ENCODE measurements around the gene MTIF2. TPM values are rescaled to one million over a fixed set of nuclear protein-coding genes. Genes with fewer than 3 reads are reported as not detected.
"Not testable (repeated sequence)": the region's sequence is repeated elsewhere in the genome, so short reads cannot be mapped to it uniquely, and the experiment has no call there.

The MTIF2 gene
- polyA plus RNA-seq, 1 donor: 35.3 TPM

GRCh38 chr2:55231546-55232083 is 37.4 kb downstream of the MTIF2 start:
- Histone ChIP-seq H3K9me3 (ENCODE audit: control insufficient read depth, low read depth, low read length) (no peaks in the 10 kb centered on the region), H3K36me3 (ENCODE audit: control insufficient read depth, insufficient read depth, low read length) (peaks cover 27% of the 10 kb centered on the region), H3K4me1 (ENCODE audit: control insufficient read depth, insufficient read depth, low read length) (peaks cover 3% of the 10 kb centered on the region), H3K27ac (ENCODE audit: low read length) (peak overlapping the region; percentile 85), H3K27me3 (ENCODE audit: control insufficient read depth, insufficient read depth, low read length) (no peaks in the 10 kb centered on the region), H3K4me3 (ENCODE audit: low read length) (peak overlapping the region; percentile 93)
- DNase-seq: no peak
- WGBS (ENCODE audit: insufficient coverage, low lambda C conversion rate): 57% methylated on average over 1 of the region's 13 CpGs

- no peaks in the 10 kb centered on the region for H3K27me3 ChIP-seq (ENCODE audit: control insufficient read depth, insufficient read depth, low read length)
- no peak overlapping the region for H3K27ac ChIP-seq (ENCODE audit: low read length)
- 100% methylated on average over 3 of the region's 3 CpGs for WGBS (ENCODE audit: insufficient coverage, low lambda C conversion rate)
- DNase-seq: no peak
- H3K4me1 ChIP-seq (ENCODE audit: control insufficient read depth, insufficient read depth, low read length): peaks cover 3% of the 10 kb centered on the region
- H3K9me3 ChIP-seq (ENCODE audit: control insufficient read depth, low read depth, low read length): no peaks in the 10 kb centered on the region
- peaks cover 18% of the 10 kb centered on the region for H3K36me3 ChIP-seq (ENCODE audit: control insufficient read depth, insufficient read depth, low read length)
- no peak overlapping the region for H3K4me3 ChIP-seq (ENCODE audit: low read length)
These were observed 38.5 kb downstream of the MTIF2 start for GRCh38 chr2:55230551-55230950.

- H3K36me3 ChIP-seq (ENCODE audit: control insufficient read depth, insufficient read depth, low read length): peaks cover 5% of the 10 kb centered on the region
- WGBS (ENCODE audit: insufficient coverage, low lambda C conversion rate): no CpG with 5 or more reads among the region's 2 CpGs
- H3K27ac ChIP-seq (ENCODE audit: low read length): no peak overlapping the region
- DNase-seq: peak in 1 of 2 donors; percentile 15
- no peaks in the 10 kb centered on the region for H3K9me3 ChIP-seq (ENCODE audit: control insufficient read depth, low read depth, low read length)
- H3K4me1 ChIP-seq (ENCODE audit: control insufficient read depth, insufficient read depth, low read length): peaks cover 3% of the 10 kb centered on the region
- no peaks in the 10 kb centered on the region for H3K27me3 ChIP-seq (ENCODE audit: control insufficient read depth, insufficient read depth, low read length)
- no peak overlapping the region for H3K4me3 ChIP-seq (ENCODE audit: low read length)
These were observed 39.8 kb downstream of the MTIF2 start for GRCh38 chr2:55229221-55229620.

- no peaks in the 10 kb centered on the region for H3K36me3 ChIP-seq (ENCODE audit: control insufficient read depth, insufficient read depth, low read length)
- no peaks in the 10 kb centered on the region for H3K4me1 ChIP-seq (ENCODE audit: control insufficient read depth, insufficient read depth, low read length)
- no peaks in the 10 kb centered on the region for H3K9me3 ChIP-seq (ENCODE audit: control insufficient read depth, low read depth, low read length)
- H3K27me3 ChIP-seq (ENCODE audit: control insufficient read depth, insufficient read depth, low read length): no peaks in the 10 kb centered on the region
- no peak overlapping the region for H3K27ac ChIP-seq (ENCODE audit: low read length)
- H3K4me3 ChIP-seq (ENCODE audit: low read length): no peak overlapping the region
- DNase-seq: no peak
These were observed 40.8 kb downstream of the MTIF2 start for GRCh38 chr2:55228226-55228563.

GRCh38 chr2:55227437-55228225 is 41.4 kb downstream of the MTIF2 start:
- H3K36me3 ChIP-seq (ENCODE audit: control insufficient read depth, insufficient read depth, low read length); DNase-seq; H3K27me3 ChIP-seq (ENCODE audit: control insufficient read depth, insufficient read depth, low read length); H3K4me1 ChIP-seq (ENCODE audit: control insufficient read depth, insufficient read depth, low read length); H3K27ac ChIP-seq (ENCODE audit: low read length); H3K4me3 ChIP-seq (ENCODE audit: low read length); H3K9me3 ChIP-seq (ENCODE audit: control insufficient read depth, low read depth, low read length): not testable (repeated sequence)
- WGBS (ENCODE audit: insufficient coverage, low lambda C conversion rate): 88% methylated on average over 1 of the region's 7 CpGs

GRCh38 chr2:55225481-55226020 is 43.5 kb downstream of the MTIF2 start:
- Histone ChIP-seq H3K27ac (ENCODE audit: low read length) (no peak overlapping the region), H3K9me3 (ENCODE audit: control insufficient read depth, low read depth, low read length) (no peaks in the 10 kb centered on the region), H3K36me3 (ENCODE audit: control insufficient read depth, insufficient read depth, low read length) (no peaks in the 10 kb centered on the region), H3K4me1 (ENCODE audit: control insufficient read depth, insufficient read depth, low read length) (no peaks in the 10 kb centered on the region), H3K27me3 (ENCODE audit: control insufficient read depth, insufficient read depth, low read length) (no peaks in the 10 kb centered on the region), H3K4me3 (ENCODE audit: low read length) (no peak overlapping the region)
- no peak for DNase-seq
- 40% methylated on average over 1 of the region's 19 CpGs for WGBS (ENCODE audit: insufficient coverage, low lambda C conversion rate)

- no CpG with 5 or more reads among the region's 19 CpGs for WGBS (ENCODE audit: insufficient coverage, low lambda C conversion rate)
- H3K4me1 ChIP-seq (ENCODE audit: control insufficient read depth, insufficient read depth, low read length): no peaks in the 10 kb centered on the region
These were observed 44.2 kb downstream of the MTIF2 start for GRCh38 chr2:55224761-55225261.

GRCh38 chr2:55223958-55224760 is 44.9 kb downstream of the MTIF2 start:
- H3K27me3 ChIP-seq (ENCODE audit: control insufficient read depth, insufficient read depth, low read length): no peaks in the 10 kb centered on the region
- WGBS (ENCODE audit: insufficient coverage, low lambda C conversion rate): 93% methylated on average over 3 of the region's 25 CpGs
- no peaks in the 10 kb centered on the region for H3K9me3 ChIP-seq (ENCODE audit: control insufficient read depth, low read depth, low read length)
- H3K4me1 ChIP-seq (ENCODE audit: control insufficient read depth, insufficient read depth, low read length): no peaks in the 10 kb centered on the region
- H3K4me3 ChIP-seq (ENCODE audit: low read length): no peak overlapping the region
- DNase-seq: peak in 1 of 2 donors; percentile 19
- no peaks in the 10 kb centered on the region for H3K36me3 ChIP-seq (ENCODE audit: control insufficient read depth, insufficient read depth, low read length)
- H3K27ac ChIP-seq (ENCODE audit: low read length): no peak overlapping the region

More at GRCh38 chr2:55224761-55225261, 44.2 kb downstream of the MTIF2 start:
- no peak overlapping the region for H3K27ac ChIP-seq (ENCODE audit: low read length)
- no peak overlapping the region for H3K4me3 ChIP-seq (ENCODE audit: low read length)
- no peak for DNase-seq
- H3K9me3 ChIP-seq (ENCODE audit: control insufficient read depth, low read depth, low read length): no peaks in the 10 kb centered on the region
- no peaks in the 10 kb centered on the region for H3K27me3 ChIP-seq (ENCODE audit: control insufficient read depth, insufficient read depth, low read length)
- no peaks in the 10 kb centered on the region for H3K36me3 ChIP-seq (ENCODE audit: control insufficient read depth, insufficient read depth, low read length)

GRCh38 chr2:55213822-55214221 is 55.2 kb downstream of the MTIF2 start:
- Histone ChIP-seq H3K9me3 (ENCODE audit: control insufficient read depth, low read depth, low read length) (no peaks in the 10 kb centered on the region), H3K4me1 (ENCODE audit: control insufficient read depth, insufficient read depth, low read length) (no peaks in the 10 kb centered on the region), H3K36me3 (ENCODE audit: control insufficient read depth, insufficient read depth, low read length) (no peaks in the 10 kb centered on the region), H3K27me3 (ENCODE audit: control insufficient read depth, insufficient read depth, low read length) (no peaks in the 10 kb centered on the region), H3K4me3 (ENCODE audit: low read length) (no peak overlapping the region), H3K27ac (ENCODE audit: low read length) (no peak overlapping the region)
- DNase-seq: no peak

GRCh38 chr2:55204950-55205349 is 64.1 kb downstream of the MTIF2 start:
- H3K4me1 ChIP-seq (ENCODE audit: control insufficient read depth, insufficient read depth, low read length): no peaks in the 10 kb centered on the region
- no peaks in the 10 kb centered on the region for H3K36me3 ChIP-seq (ENCODE audit: control insufficient read depth, insufficient read depth, low read length)
- no peaks in the 10 kb centered on the region for H3K27me3 ChIP-seq (ENCODE audit: control insufficient read depth, insufficient read depth, low read length)
- H3K9me3 ChIP-seq (ENCODE audit: control insufficient read depth, low read depth, low read length): peaks cover 6% of the 10 kb centered on the region
- WGBS (ENCODE audit: insufficient coverage, low lambda C conversion rate): no CpG with 5 or more reads among the region's 2 CpGs
- no peak overlapping the region for H3K4me3 ChIP-seq (ENCODE audit: low read length)
- H3K27ac ChIP-seq (ENCODE audit: low read length): no peak overlapping the region
- DNase-seq: no peak

Data from large intestine (tissue), 3 donors.